DND-41 (cell line): ENCODE data around the gene PPP1R18.
A peak's percentile ranks its signal among the peaks of the same experiment; 100 is the strongest.

ENCODE experiments used
- ATAC-seq: fragments of 200-7000 bp; cut with Tn5 transposase; 3 replicates; pipeline ENCODE4 v1.9.1; 2021; ENCODE audit warnings: low read depth; ENCODE audit not compliant: insufficient read depth
- DNase-seq: peaks from one replicate; pipeline ENCODE4 v3.0.0-alpha.2; 2020
- H2AFZ ChIP-seq: 2 replicates; pipeline ENCODE4 v1.6.0; 2012; ENCODE audit warnings: low read depth, low read length
- H3K27ac ChIP-seq: 2 replicates; pipeline ENCODE4 v1.5.1; 2012; ENCODE audit warnings: low read length, inconsistent platforms
- H3K27me3 ChIP-seq: fragments of 200-600 bp; sonication (generic); 2 replicates; pipeline ENCODE4 v1.6.0; 2012; ENCODE audit warnings: low read length, mild to moderate bottlenecking, inconsistent platforms; ENCODE audit not compliant: insufficient read depth, poor library complexity
- H3K36me3 ChIP-seq: 2 replicates; pipeline ENCODE4 v1.5.1; 2012; ENCODE audit warnings: low read length, inconsistent platforms; ENCODE audit not compliant: insufficient read depth
- H3K4me1 ChIP-seq: 2 replicates; pipeline ENCODE4 v1.5.1; 2012; ENCODE audit warnings: mild to moderate bottlenecking, low read length; ENCODE audit not compliant: insufficient read depth
- H3K4me2 ChIP-seq: 2 replicates; pipeline ENCODE4 v1.6.0; 2012; ENCODE audit warnings: mild to moderate bottlenecking, moderate library complexity, low read length, inconsistent platforms; ENCODE audit not compliant: insufficient read depth
- H3K4me3 ChIP-seq, 2 experiments: fragments of 200-600 bp in 1 of 2; shearing (Covaris generic) in 1 of 2; 2 replicates each; pipeline ENCODE4 v1.5.1; 2012 to 2016; ENCODE audit warnings: inconsistent platforms in 2 of 2, low read length in 2 of 2, mild to moderate bottlenecking in 2 of 2, low read depth in 1 of 2, moderate library complexity in 1 of 2
- H3K79me2 ChIP-seq: 2 replicates; pipeline ENCODE4 v1.6.0; 2012; ENCODE audit warnings: low read length, inconsistent platforms; ENCODE audit not compliant: insufficient read depth
- H3K9ac ChIP-seq: 2 replicates; pipeline ENCODE4 v1.6.0; 2012; ENCODE audit warnings: low read depth, mild to moderate bottlenecking, inconsistent platforms, low read length, moderate library complexity
- H3K9me3 ChIP-seq: 2 replicates; pipeline ENCODE4 v1.5.1; 2012; ENCODE audit warnings: low read length, moderate library complexity, mild to moderate bottlenecking, inconsistent platforms; ENCODE audit not compliant: insufficient read depth, severe bottlenecking
- H4K20me1 ChIP-seq: 2 replicates; pipeline ENCODE4 v1.6.0; 2012; ENCODE audit warnings: low read length; ENCODE audit not compliant: insufficient read depth
- CTCF ChIP-seq: IDR thresholded peaks from 2 replicates; pipeline ENCODE4 v1.5.1; 2012; ENCODE audit warnings: borderline replicate concordance, low read length, moderate library complexity, mild to moderate bottlenecking; ENCODE audit not compliant: poor library complexity, severe bottlenecking; ENCODE audit errors: extremely low read depth
- EZH2 ChIP-seq: IDR thresholded peaks from 3 replicates; pipeline ENCODE4 v1.6.1; 2012; ENCODE audit warnings: borderline replicate concordance, low read depth, mild to moderate bottlenecking, moderate library complexity, low read length, inconsistent platforms; ENCODE audit not compliant: severe bottlenecking

The PPP1R18 gene

GRCh38 chr6:30690403-30691207, 4.2 kb upstream of the PPP1R18 start, which contains the start of gene NRM:
TSS of gene NRM (minus strand) at chr6:30690984. CDS start at chr6:30690974, 10 bp downstream.
- H3K4me3 ChIP-seq, result peak within 1 kb of the TSS; percentile 85 to 87
- H2AFZ ChIP-seq, result peak within 1 kb of the TSS; percentile 98
- peak; percentile 83 for DNase-seq

GRCh38 chr6:30689985-30690384, 3.5 kb upstream of the PPP1R18 start:
- H3K4me1 ChIP-seq, result peaks cover 54% of the 10 kb centered on the region
- no peaks in the 10 kb centered on the region for H3K9me3 ChIP-seq
- TF ChIP-seq CTCF (no peak), EZH2 (no peak)
- H4K20me1 ChIP-seq, result 0 out of 2 replicates have a peak, but pooled peaks cover 11% of the 10 kb centered on the region
- ATAC-seq (no peak), DNase-seq (no peak)
- H3K79me2 ChIP-seq, result peaks cover 53% of the 10 kb centered on the region
- H3K27me3 ChIP-seq, result no peaks in the 10 kb centered on the region
- peak overlapping the region; percentile 87 for H3K4me2 ChIP-seq
- H3K36me3 ChIP-seq, result peaks cover 12% of the 10 kb centered on the region; the same call in 1 of the 2 replicates
- peak overlapping the region; percentile 92 for H3K27ac ChIP-seq
- H3K9ac ChIP-seq, result peak overlapping the region; percentile 72
- H3K4me3 ChIP-seq, result peak overlapping the region; percentile 85 to 87
- peak overlapping the region; percentile 98 for H2AFZ ChIP-seq

More at GRCh38 chr6:30690403-30691207, 4.2 kb upstream of the PPP1R18 start, which contains the start of gene NRM:
- no peaks in the 10 kb centered on the region for H3K27me3 ChIP-seq
- no peak for TF ChIP-seq EZH2
- TF ChIP-seq CTCF, result no peak
- H3K9me3 ChIP-seq, result no peaks in the 10 kb centered on the region
- peaks cover 47% of the 10 kb centered on the region for H3K79me2 ChIP-seq
- peaks cover 48% of the 10 kb centered on the region for H3K4me1 ChIP-seq
- H3K4me2 ChIP-seq, result peak within 1 kb of the TSS; percentile 87
- H3K36me3 ChIP-seq, result peaks cover 5% of the 10 kb centered on the region; the same call in 1 of the 2 replicates
- peak; percentile 59 for ATAC-seq
- H4K20me1 ChIP-seq, result 0 out of 2 replicates have a peak, but pooled peaks cover 6% of the 10 kb centered on the region
- H3K9ac ChIP-seq, result peak within 1 kb of the TSS; percentile 72
- peak within 1 kb of the TSS; percentile 92 for H3K27ac ChIP-seq

- H3K9me3 ChIP-seq, result no peaks in the 10 kb centered on the region
- ATAC-seq (no peak), DNase-seq (no peak)
- H3K4me1 ChIP-seq, result peaks cover 58% of the 10 kb centered on the region
- peaks cover 60% of the 10 kb centered on the region for H3K79me2 ChIP-seq
- peak overlapping the region in 1 of 2 experiments; percentile 87; a peak in 2 of 4 replicates for H3K4me3 ChIP-seq
- H3K9ac ChIP-seq, result peak overlapping the region; percentile 72
- peaks cover 13% of the 10 kb centered on the region; the same call in 1 of the 2 replicates for H3K36me3 ChIP-seq
- no peaks in the 10 kb centered on the region for H3K27me3 ChIP-seq
- peak overlapping the region; percentile 87 for H3K4me2 ChIP-seq
- no peak overlapping the region for H2AFZ ChIP-seq
- peak overlapping the region; percentile 92; the same call in 1 of the 2 replicates for H3K27ac ChIP-seq
- no peak for TF ChIP-seq CTCF
- no peak for TF ChIP-seq EZH2
- H4K20me1 ChIP-seq, result peaks cover 13% of the 10 kb centered on the region; the same call in 1 of the 2 replicates
Observed at GRCh38 chr6:30689022-30689865, 2.8 kb upstream of the PPP1R18 start.
